GM21515 (cell line): ENCODE data around the gene MRPL57.
"Not testable (repeated sequence)": the region's sequence is repeated elsewhere in the genome, so short reads cannot be mapped to it uniquely, and the experiment has no call there.

Experiments used
- ATAC-seq: cut with Tn5 transposase; IDR thresholded peaks from one replicate; pipeline ENCODE4 v1.9.1; 2021; ENCODE audit not compliant: unreplicated experiment

MRPL57 gene

DNA sequence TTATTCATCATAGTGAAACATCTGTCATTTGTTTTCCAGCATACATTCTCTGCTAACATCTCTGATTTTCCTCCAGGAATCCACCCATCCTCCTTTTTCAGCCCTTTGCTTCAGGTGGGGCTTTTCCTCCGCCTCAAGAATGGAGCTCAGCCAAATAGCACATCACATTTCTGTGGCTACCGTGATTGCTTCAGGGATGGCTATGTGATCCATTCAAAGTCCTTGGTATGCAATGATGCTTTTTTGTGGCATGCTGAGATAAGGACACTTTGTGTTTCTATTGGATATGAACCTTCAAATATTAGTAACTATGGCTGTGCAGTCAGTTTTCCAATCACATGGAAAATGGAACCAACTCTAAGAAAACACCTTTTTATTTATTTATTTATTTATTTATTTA is 18.3 kb downstream of the MRPL57 start:
- ATAC-seq, result not testable (repeated sequence)

DNA sequence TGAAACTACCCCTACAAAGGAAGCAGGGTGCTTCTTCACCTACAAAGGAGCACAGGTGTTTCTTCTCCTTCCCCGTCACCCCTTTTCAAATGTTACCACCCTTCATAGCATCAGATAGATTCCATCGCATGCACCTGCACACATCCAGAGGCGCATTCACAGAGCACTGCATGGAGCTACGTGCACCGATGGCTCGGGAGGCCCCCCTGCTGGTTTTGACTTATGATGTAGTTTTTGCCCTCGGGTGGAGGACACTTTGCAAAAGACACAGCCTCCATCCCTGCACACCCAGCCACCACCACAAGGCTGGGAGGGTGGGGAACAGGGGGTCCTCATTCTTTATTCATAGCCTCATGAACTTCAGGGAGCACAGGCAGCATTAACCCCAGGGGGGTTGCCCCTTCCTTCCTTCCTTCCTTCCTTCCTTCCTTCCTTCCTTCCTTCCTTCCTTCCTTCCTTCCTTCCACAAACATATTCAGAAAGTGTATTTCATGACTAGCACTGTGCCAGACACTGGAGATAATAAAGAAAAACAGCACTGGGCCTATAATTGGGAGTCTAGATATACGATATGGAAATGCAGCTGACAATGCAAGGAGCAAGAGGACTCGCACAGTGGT is 21.3 kb downstream of the MRPL57 start:
- not testable (repeated sequence) for ATAC-seq

DNA sequence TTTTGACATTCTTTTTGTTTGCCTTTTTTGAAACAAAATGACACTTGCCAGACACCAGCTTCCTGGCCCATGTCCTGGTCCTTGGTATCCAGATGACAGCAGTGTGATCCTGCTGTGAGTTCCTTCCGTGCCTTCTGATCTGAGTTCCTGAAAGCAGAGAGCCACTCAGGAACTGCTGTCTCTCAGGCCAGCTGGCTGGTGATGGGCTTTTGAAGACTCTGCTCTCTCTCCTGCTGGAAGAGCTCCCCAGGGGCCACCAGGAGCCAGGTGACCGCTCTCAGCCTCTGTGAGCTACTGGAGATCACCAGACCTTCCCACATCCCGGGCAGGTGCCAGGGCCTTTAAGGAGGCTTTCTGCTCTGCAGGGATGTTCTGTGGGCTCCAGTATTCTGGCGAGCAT is 21.9 kb downstream of the MRPL57 start:
- not testable (repeated sequence) for ATAC-seq

- ATAC-seq, result not testable (repeated sequence)
Observed at GRCh38 chr13:21201456-21202190, 25.2 kb downstream of the MRPL57 start.

GRCh38 chr13:21202767-21203531 is 26.5 kb downstream of the MRPL57 start:
- ATAC-seq, result no peak

DNA sequence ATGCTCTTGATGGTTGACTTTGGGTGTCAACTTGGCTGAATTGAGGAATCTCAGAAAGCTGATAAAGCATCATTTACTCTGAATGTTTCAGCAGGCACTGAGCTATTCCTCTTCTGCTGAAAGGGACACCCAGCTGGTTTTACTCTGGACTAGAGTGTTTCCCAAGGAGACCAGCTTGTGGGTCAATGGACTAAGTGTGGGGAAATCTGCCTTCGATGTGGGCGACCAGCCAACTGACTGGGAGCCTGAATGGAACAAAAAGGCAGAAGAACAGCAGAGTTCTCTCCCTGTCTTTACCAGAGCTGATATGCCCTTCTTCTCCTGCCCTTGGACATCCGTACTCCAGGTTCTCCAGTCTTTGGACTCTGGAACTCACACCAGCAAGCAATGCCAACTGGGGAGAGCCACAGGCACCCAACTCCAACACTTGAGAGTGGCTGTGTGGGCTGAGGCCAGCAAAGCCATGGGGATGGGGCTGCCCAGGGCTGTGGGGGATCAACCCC is 32.2 kb downstream of the MRPL57 start:
- ATAC-seq, result no peak

- no peak for ATAC-seq
Observed at GRCh38 chr13:21212138-21212775, 35.8 kb downstream of the MRPL57 start.

GRCh38 chr13:21215419-21215818 is 39.0 kb downstream of the MRPL57 start:
- not testable (repeated sequence) for ATAC-seq

- ATAC-seq, result no peak
Observed at GRCh38 chr13:21216332-21216731, 39.9 kb downstream of the MRPL57 start.

DNA sequence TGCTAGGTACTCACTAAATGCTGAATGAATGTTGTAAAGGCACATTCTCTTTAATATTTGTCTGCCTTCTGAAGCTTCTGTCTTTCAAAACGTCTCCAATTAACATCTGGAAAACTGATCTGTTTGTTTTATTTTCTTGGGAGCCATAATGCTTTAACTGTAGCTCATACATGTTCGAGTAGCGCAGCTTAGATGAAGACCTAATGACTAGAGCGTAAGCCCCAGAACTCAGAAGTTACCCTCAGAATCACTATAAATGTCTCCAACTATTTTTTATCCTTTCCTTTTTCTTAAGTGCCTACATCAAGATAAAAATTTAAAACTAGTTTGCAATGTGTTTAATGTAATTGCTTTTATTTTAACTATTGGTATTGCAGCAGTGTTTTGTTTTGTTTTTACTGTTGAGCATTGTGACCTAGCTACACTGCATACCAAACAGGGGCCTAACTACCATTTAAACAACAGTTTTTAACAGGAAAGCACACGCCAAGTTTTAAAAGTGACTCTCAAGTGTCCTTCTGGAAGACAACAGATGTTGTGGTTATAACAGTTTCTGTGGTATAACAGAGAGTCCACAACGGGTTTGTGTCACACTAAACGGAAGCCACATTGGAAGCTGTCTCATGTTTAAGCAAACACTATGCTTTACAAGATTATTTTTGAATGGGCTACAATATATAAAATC is 42.0 kb downstream of the MRPL57 start:
- ATAC-seq, result peak; percentile 96

GRCh38 chr13:21219036-21219381 is 42.6 kb downstream of the MRPL57 start:
- peak; percentile 45 for ATAC-seq

DNA sequence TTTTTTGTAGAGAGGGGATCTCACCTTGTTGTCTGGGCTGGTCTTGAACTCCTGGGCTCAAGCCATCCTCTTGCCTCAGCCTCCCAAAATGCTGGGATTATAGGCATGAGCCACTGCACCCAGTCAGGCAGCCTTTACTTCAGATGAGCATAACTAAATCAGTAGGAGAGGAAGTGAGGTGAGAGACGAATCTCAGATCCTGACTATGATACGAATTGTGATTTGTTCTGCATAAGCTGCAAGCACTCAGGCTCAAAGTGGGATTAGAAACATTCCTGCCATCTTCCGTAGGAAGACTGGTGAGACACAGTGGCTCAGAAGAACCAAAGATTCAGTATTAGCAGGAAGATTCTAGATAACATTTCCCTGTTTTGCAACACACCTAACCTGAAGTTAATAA is 43.3 kb downstream of the MRPL57 start:
- ATAC-seq, result not testable (repeated sequence)

DNA sequence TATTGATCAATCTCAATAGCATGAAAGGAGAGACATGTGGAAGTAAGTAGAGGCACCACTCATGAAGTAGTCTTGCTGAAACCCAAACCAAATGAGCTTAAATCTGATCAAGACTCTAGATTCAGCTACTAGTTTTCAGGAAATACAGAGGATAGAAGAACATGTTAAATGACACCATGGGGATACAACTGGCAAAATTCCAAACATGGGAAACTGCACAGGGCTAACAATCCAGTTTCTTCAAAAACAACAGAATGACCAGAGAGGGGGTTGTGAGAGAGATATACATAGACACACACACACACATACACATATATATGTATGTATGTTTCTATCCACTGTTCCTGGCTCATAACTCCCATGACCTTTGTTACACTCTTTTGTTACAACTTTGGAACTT is 44.8 kb downstream of the MRPL57 start:
- no peak for ATAC-seq

GRCh38 chr13:21225082-21225481 is 48.6 kb downstream of the MRPL57 start:
- no peak for ATAC-seq

- ATAC-seq, result no peak
Observed at GRCh38 chr13:21225841-21226581, 49.6 kb downstream of the MRPL57 start.

GRCh38 chr13:21227917-21228316 is 51.5 kb downstream of the MRPL57 start:
- ATAC-seq, result no peak
